Measurements from ENCODE around the gene AATK. TPM values are rescaled to one million over a fixed set of nuclear protein-coding genes. Genes with fewer than 3 reads are reported as not detected.

The AATK gene
- total RNA-seq, 4 donors from 2014 or later = 247 to 385 (median 322) TPM

DNA sequence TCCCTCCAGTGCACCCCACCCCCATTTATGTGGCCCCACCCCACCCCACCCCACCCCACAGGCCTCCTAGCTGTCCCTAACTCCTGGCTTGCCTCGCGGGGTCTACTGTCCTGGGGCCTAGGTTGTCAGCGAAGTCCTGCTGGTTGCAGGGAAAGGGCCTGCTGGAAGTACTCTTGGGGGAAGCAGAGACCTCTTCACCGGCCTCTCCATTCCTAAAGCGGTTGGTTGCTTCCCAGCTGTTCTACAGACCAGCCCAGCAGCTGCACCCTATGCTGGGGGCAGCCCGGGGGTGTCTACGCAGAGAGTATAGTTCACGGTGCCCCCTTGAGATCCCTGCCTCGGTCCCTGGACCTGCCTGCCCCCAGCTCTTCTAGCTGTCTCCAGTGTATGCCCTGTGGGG is 74.9 kb downstream of the AATK start:
- H3K36me3 ChIP-seq = peaks cover 0 to 33% (median 10%) of the 10 kb centered on the region in 3 donors
- peaks cover 0 to 73% (median 41%) of the 10 kb centered on the region in 4 donors for H3K4me1 ChIP-seq

DNA sequence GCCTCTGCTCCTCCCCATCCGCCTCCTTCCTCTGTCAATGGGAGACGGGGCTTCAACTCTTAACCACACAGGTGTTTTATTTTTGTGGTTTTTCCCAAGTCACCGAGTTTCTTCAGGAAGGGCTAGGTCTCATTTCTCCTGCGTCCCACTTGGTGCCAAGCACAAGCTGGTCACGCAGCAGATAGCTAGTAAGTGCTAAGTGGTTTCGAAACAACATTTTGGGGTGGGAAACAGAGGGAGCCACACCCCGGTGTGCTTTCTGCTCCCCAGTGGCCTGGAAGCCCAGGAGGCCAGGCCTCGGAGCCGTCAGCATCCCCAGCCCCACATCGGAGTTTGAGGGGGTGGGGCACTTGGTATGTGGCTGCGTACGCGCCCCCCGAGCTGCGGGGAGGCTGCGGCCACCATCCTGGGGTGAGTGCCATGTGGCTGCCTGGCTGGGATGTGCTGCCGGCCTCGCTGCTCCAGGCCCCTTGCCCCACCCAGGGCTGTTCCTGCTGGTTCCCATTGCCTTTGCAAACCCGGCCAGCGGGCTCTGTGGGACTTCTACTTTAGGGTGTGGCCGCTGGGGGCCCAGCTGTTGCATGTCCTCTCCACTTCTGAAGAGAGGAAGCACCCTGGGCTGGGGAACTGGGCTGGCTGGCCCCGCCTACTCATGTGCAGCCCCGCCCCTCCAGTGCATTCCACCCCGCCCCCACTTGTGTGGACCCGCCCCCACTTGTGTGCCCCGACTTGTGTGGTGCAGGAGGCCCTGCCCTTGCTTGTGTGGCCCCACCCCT is 75.5 kb downstream of the AATK start:
- peak overlapping the region; percentile 43 to 96 (median 86) for H3K27ac ChIP-seq
- 65 to 80% methylated on average over 22 to 25 of the region's 26 CpGs for WGBS, 2 donors
- no peak overlapping the region for H3K4me3 ChIP-seq
- peaks cover 0 to 71% (median 35%) of the 10 kb centered on the region in 4 donors for H3K4me1 ChIP-seq
- H3K36me3 ChIP-seq = peaks cover 0 to 39% (median 10%) of the 10 kb centered on the region in 3 donors
- H3K9me3 ChIP-seq = no peaks in the 10 kb centered on the region
- TF ChIP-seq, protein P1, sequence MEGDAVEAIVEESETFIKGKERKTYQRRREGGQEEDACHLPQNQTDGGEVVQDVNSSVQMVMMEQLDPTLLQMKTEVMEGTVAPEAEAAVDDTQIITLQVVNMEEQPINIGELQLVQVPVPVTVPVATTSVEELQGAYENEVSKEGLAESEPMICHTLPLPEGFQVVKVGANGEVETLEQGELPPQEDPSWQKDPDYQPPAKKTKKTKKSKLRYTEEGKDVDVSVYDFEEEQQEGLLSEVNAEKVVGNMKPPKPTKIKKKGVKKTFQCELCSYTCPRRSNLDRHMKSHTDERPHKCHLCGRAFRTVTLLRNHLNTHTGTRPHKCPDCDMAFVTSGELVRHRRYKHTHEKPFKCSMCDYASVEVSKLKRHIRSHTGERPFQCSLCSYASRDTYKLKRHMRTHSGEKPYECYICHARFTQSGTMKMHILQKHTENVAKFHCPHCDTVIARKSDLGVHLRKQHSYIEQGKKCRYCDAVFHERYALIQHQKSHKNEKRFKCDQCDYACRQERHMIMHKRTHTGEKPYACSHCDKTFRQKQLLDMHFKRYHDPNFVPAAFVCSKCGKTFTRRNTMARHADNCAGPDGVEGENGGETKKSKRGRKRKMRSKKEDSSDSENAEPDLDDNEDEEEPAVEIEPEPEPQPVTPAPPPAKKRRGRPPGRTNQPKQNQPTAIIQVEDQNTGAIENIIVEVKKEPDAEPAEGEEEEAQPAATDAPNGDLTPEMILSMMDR (IDR thresholded peaks at IDR 0.05) = no peak
- TF ChIP-seq POLR2A (IDR thresholded peaks at IDR 0.05) = peak in 1 of 2 donors; percentile 28
- TF ChIP-seq EP300 (IDR thresholded peaks at IDR 0.05) = peak in 1 of 2 donors; percentile 5
- no peaks in the 10 kb centered on the region for H3K27me3 ChIP-seq
- peak; percentile 53 to 59 for DNase-seq (ENCODE audit: low spot score in 2 of 2)

More for the DNA sequence above, 74.9 kb downstream of the AATK start:
- DNase-seq (ENCODE audit: low spot score in 2 of 2) = no peak
- TF ChIP-seq, protein P1 (IDR thresholded peaks at IDR 0.05) = no peak
- TF ChIP-seq EP300 (IDR thresholded peaks at IDR 0.05) (no peak), POLR2A (IDR thresholded peaks at IDR 0.05) (no peak)
- Histone ChIP-seq H3K27me3 (no peaks in the 10 kb centered on the region), H3K4me3 (no peak overlapping the region), H3K9me3 (no peaks in the 10 kb centered on the region), H3K27ac (peak overlapping the region; percentile 43 to 96 (median 86))
- WGBS, 2 donors = 83 to 92% methylated on average over 8 to 9 of the region's 9 CpGs

DNA sequence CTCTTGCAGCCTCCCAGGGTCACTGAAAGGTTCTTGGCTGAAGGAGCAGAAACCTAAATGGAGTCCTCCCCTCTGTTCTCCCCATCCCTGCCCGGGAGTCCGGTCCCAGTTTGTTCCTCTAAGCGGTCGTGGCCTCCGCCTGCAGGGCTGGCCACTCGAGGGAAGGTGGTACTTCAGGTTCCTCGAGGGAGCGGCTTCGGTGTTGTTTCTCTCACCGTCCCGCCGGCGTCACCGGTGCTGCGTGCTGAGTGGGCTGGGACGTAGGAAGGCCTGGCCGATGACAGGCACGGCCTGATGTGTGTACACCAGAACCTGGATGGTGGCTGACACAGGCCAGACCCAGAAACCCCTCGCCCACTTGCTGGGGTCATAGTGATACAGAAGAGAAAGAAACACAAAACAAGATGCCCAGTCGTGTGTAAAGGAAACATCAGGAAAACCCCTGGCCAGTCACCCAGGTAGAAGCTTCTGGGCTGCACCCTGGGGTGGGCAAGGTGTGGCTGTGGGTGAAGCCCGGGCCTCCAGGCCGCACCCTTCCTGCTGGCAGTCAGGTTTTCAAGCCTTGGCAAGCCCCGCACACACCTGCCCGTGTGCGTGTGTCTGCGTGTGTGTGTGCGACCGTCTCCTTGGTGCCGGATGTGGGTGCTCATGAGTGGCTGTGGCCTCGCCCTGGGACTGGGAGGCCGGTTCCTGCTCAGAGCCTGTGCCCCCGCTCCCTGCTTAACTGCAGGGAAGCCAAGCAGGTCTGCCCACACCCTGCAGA is 79.1 kb downstream of the AATK start:
- Histone ChIP-seq H3K27me3 (no peaks in the 10 kb centered on the region), H3K27ac (peak overlapping the region in 1 of 4 donors; percentile 5), H3K9me3 (no peaks in the 10 kb centered on the region), H3K36me3 (peaks cover 0 to 53% (median 10%) of the 10 kb centered on the region in 3 donors), H3K4me3 (no peak overlapping the region), H3K4me1 (peaks cover 0 to 69% (median 25%) of the 10 kb centered on the region in 4 donors)
- 88 to 89% methylated on average over 27 to 31 of the region's 32 CpGs for WGBS, 2 donors
- TF ChIP-seq EP300 (IDR thresholded peaks at IDR 0.05) = no peak
- TF ChIP-seq, protein P1 (IDR thresholded peaks at IDR 0.05) = no peak
- TF ChIP-seq POLR2A (IDR thresholded peaks at IDR 0.05) = no peak
- DNase-seq (ENCODE audit: low spot score in 2 of 2) = no peak

DNA sequence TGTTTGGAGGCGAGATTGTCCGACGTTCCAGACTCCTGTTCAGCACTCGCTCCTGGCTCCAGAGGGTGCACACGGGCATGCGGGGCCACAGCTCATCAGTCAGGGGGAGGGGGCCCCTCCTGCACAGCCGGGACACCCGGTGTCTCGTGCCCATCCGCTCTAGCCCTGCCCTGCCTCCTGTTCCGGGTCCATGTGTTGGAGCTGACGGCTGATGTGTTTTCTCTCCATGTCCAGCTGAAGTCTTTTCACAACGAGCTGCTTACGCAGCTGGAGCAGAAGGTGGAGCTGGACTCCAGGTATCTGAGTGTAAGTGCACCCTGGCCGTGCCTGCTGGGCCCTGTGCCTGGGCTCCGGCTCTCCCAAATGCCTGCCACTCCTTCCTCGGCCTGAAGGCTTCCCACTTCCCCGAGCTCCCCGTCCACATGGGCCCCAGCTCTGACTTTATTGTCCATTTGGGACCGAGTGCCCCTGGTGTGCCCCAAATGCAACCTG is 80.6 kb downstream of the AATK start:
- DNase-seq (ENCODE audit: low spot score in 2 of 2) = no peak
- H3K27ac ChIP-seq = peak overlapping the region in 1 of 4 donors; percentile 88
- no peaks in the 10 kb centered on the region for H3K27me3 ChIP-seq
- H3K9me3 ChIP-seq = no peaks in the 10 kb centered on the region
- H3K4me1 ChIP-seq = peaks cover 0 to 63% (median 16%) of the 10 kb centered on the region in 4 donors
- WGBS, 2 donors = 80 to 85% methylated on average over 20 of the region's 20 CpGs
- H3K36me3 ChIP-seq = peaks cover 0 to 53% (median 10%) of the 10 kb centered on the region in 3 donors
- no peak overlapping the region for H3K4me3 ChIP-seq
- TF ChIP-seq, protein P1 (IDR thresholded peaks at IDR 0.05) = peak in 1 of 5 experiments; percentile 12
- TF ChIP-seq POLR2A (IDR thresholded peaks at IDR 0.05) (no peak), EP300 (IDR thresholded peaks at IDR 0.05) (no peak)

Data from tibial nerve (tissue), 4 donors.